GM20431 (cell line): Measurements from ENCODE around the gene MVD.

ENCODE experiments used
- in situ Hi-C: fragments of 300-500 bp; cut with MseI, MboI; formaldehyde crosslinking; loops from one replicate; pipeline ENCODE4 v1.15.0; 2020; ENCODE audit warnings: low sequenced_read_pairs; ENCODE audit not compliant: unreplicated experiment

The MVD gene

GRCh38 chr16:88659160-88659559 lies 3.7 kb downstream of the MVD start:
- in situ Hi-C loops, result no loop called here

- in situ Hi-C loops, result no loop called here
Measured at GRCh38 chr16:88658714-88659113, 4.2 kb downstream of the MVD start.

- in situ Hi-C loops, result no loop called here
Measured at GRCh38 chr16:88657371-88657770, 5.5 kb downstream of the MVD start.

DNA sequence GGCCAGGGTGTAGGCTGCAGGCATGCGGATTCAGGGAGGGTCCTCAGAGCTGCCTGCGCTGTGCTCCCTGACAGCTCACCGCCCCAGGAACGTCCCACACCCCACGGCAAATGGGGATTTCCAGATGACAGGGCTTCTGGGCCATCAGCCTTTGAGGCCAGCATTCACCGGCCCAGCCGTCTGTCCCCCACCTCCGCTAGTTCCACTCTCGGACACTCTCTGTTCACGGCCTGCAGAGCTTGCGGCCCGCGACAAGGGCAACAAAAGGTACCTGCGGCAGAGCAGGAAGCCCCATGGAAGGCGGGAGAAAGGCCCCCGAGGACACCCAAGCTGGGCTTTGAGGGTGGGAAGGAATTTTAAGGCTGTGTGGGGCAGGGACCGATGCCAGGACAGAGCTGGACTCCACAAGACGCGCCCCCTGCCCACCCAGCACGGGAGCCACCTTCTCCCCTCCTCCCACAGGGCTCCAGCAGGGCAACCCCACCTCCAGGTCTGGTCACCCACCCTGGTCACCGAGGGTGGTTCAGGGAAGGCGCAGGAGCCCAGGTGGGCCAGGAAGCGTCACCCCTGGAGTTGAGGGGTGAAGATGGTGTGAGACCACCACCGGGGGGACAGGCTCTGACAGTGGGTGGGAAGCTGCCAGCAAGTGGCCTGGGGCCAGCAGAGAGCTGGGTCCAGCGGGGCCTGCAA lies 6.5 kb downstream of the MVD start:
- in situ Hi-C loops, result no loop called here

DNA sequence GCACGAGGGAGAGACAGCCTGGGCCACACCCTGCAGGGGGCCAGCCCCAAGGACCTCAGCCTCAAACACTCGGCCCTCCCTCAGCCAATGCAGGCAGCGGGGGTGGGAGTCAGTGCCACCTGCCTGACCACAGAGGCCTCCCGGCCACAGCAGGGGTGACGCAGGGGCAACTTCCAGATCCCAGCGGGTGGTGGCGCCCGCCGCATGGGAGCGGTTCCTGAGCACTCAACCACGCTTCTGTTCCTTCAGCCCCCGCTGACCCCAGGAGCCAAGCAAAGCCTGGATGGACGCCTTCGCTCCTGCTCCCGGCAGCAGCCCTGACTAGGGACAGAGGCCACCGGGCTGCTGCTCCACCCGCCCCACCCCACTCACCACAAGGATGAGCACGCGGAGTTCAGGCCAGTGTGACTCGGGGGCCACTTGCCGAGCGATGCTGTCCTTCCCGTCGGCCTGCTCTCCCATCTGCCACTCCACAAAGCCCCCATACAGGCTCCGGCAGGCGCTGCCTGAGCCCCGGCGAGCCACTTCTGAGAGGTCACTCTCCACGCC lies 7.1 kb downstream of the MVD start:
- in situ Hi-C loops, result no loop called here

DNA sequence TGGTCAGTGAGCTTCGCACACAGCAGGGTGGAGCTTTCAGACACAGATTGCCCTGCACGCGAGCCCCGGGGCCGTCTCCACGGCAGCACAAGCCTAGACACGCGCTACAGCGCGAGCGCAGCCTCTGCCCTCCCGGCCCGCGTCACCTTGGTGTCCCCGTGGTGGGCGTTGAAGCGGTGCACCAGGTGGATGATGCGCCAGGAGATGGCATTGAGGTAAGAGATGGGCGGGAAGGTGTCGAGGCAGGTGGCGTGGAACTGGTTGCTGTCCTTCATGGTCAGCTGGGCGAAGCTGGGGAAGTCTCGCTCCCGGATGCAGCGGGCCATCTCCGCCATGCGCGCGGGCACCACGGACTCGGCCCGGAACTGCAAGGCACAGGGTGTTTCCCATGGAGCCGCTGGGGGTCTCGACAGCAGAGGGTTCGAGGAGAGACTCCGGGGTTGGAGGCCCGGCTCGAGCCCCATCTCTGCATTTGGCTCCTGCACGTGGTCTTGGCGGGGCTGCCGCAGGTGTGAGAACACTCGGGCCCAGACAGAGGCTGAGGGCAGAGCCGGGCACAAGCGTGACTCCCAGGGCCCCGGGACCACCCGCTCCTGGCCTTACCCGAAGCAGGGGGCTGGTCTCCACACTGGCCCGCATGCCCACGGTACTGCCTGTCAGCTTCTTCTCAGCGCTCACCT lies 7.7 kb downstream of the MVD start:
- in situ Hi-C loops, result no loop called here

GRCh38 chr16:88654363-88655052 lies 8.4 kb downstream of the MVD start:
- in situ Hi-C loops, result no loop called here

- in situ Hi-C loops, result no loop called here
Measured at GRCh38 chr16:88653596-88654362, 9.1 kb downstream of the MVD start.

GRCh38 chr16:88653101-88653500 lies 9.8 kb downstream of the MVD start:
- in situ Hi-C loops, result no loop called here

DNA sequence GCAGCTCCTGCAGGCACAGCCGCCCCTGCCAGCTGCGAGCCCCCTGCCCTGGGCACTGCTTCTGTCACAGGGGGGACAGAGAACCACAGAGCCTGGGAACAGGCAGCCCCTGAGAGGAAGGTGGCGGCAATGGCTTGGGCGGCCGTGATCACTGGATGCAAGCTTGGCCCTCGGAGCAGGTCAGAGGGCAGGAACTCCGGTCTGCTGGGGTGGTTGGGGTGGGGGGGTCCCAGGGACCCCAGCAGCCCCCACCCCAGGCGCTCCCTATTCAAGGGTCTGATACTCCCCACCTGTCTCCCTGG lies 10.2 kb downstream of the MVD start:
- in situ Hi-C loops, result no loop called here

- in situ Hi-C loops, result no loop called here
Measured at GRCh38 chr16:88651989-88652761, 10.7 kb downstream of the MVD start.

DNA sequence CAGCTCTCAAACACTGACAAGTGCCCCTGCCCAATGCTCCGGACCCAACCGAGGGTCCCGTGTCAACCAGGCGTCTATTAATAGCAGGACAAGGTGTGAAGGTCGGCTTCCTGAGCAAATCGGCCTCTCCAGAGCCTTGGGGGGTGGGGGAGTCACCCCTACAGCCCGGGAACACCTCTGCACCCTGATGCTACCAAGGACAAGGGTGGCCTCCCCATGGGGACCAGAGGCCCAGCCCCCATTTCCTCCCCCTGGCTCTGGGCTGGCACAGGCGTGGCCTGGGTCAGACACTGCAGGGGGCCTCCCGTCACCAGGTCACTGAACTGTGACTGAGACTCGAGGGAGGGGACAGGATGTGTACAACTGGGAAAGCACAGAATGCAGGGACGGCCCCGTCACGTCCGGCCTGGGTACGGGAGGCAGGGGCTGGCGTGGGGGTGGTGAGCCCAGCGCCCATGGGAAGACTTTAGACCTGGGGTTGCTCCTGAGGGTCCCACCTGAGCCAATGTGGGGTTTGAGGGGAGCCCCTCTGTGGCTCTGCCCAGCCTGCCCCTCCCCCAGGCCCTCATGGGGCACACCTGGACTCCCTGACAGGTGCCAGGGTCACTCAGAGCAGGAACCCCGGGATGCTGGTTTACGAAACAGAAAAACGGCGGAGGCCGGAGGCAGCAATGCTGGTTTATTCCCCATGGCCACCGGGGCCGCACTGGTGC lies 11.5 kb downstream of the MVD start:
- in situ Hi-C loops, result no loop called here

DNA sequence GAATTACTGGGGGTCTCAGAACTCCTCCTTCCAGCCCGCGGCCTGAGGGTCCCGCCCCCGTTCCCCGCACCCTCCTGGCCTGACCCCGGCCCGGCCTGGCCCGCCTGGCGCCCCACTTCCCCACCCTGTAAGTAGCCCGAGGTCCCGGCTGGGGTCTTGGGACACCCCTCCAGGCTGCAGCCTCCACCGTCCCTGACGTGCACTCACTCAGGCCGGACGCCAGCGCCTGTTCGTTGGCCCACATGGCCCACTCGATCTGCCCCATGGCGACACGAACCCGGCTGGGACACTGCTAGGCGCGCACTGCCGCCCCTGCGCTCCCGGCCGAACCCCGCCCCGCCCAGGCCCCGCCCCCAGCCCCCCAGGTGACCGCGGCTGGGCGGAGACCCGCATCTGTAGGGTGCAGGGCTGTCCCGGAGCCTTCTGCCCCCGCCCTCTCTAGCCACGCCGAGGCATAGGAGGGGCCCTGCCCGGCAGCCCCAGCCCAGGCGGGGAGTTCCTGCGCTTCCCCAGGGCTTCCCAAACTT lies 12.1 kb downstream of the MVD start, which contains the start of gene CYBA:
TSS of gene CYBA (minus strand) at position 305 of the 527 bp plus-strand sequence. CDS start at position 265, 40 bp downstream.
- in situ Hi-C loops, result no loop called here

GRCh38 chr16:88649924-88650748 lies 12.8 kb downstream of the MVD start:
- in situ Hi-C loops, result no loop called here

GRCh38 chr16:88649195-88649923 lies 13.5 kb downstream of the MVD start:
- in situ Hi-C loops, result no loop called here

- in situ Hi-C loops, result no loop called here
Measured at GRCh38 chr16:88647178-88648070, 15.5 kb downstream of the MVD start.
